H7 (cell line): ENCODE data around the gene NLGN1. TPM values are rescaled to one million over a fixed set of nuclear protein-coding genes. Genes with fewer than 3 reads are reported as not detected.

ENCODE experiments used
- DNase-seq: peaks from one replicate; pipeline ENCODE4 v3.0.0; 2012
- H3K27me3 ChIP-seq: 2 replicates; pipeline ENCODE4 v1.6.0; 2011; ENCODE audit warnings: mild to moderate bottlenecking, low read length; ENCODE audit not compliant: control insufficient read depth, insufficient read depth
- H3K36me3 ChIP-seq: replicated peaks from 2 replicates; pipeline ENCODE4 v1.5.1; 2011; ENCODE audit warnings: low read length; ENCODE audit not compliant: control insufficient read depth, insufficient read depth
- H3K4me3 ChIP-seq: 2 replicates; pipeline ENCODE4 v1.5.1; 2011; ENCODE audit warnings: low read depth, mild to moderate bottlenecking, control low read depth, low read length, moderate library complexity; ENCODE audit not compliant: insufficient read depth
- total RNA-seq: library from RNA; depleted of rRNA; stranded (reverse); fragments of >200 nt; shearing (Covaris generic); gene quantifications from 2 replicates; pipeline ENCODE4 v1.2.3, GENCODE V29; 2014

Gene NLGN1
- total RNA-seq, 1 experiment from 2014 or later, result 7.1 TPM

- Histone ChIP-seq H3K4me3 (no peak overlapping the region), H3K27me3 (no peaks in the 10 kb centered on the region), H3K36me3 (no peaks in the 10 kb centered on the region)
- DNase-seq, result no peak
Measured at GRCh38 chr3:173744895-173745294, 347.4 kb downstream of the NLGN1 start.

- Histone ChIP-seq H3K36me3 (no peaks in the 10 kb centered on the region), H3K4me3 (no peak overlapping the region), H3K27me3 (no peaks in the 10 kb centered on the region)
- no peak for DNase-seq
Measured at GRCh38 chr3:173745952-173746682, 348.6 kb downstream of the NLGN1 start.

GRCh38 chr3:173747427-173747826, 349.9 kb downstream of the NLGN1 start:
- DNase-seq, result no peak
- Histone ChIP-seq H3K36me3 (no peaks in the 10 kb centered on the region), H3K4me3 (no peak overlapping the region), H3K27me3 (no peaks in the 10 kb centered on the region)

- no peak overlapping the region for H3K4me3 ChIP-seq
- no peaks in the 10 kb centered on the region for H3K36me3 ChIP-seq
- DNase-seq, result no peak
- H3K27me3 ChIP-seq, result no peaks in the 10 kb centered on the region
Measured at GRCh38 chr3:173748105-173748504, 350.6 kb downstream of the NLGN1 start.

- DNase-seq, result no peak
- Histone ChIP-seq H3K4me3 (no peak overlapping the region), H3K27me3 (no peaks in the 10 kb centered on the region), H3K36me3 (no peaks in the 10 kb centered on the region)
Measured at GRCh38 chr3:173750095-173750494, 352.6 kb downstream of the NLGN1 start.

- no peaks in the 10 kb centered on the region for H3K27me3 ChIP-seq
- DNase-seq, result no peak
- no peak overlapping the region for H3K4me3 ChIP-seq
- no peaks in the 10 kb centered on the region for H3K36me3 ChIP-seq
Measured at GRCh38 chr3:173750591-173750990, 353.0 kb downstream of the NLGN1 start.

GRCh38 chr3:173753593-173753992, 356.0 kb downstream of the NLGN1 start:
- Histone ChIP-seq H3K4me3 (no peak overlapping the region), H3K36me3 (no peaks in the 10 kb centered on the region), H3K27me3 (no peaks in the 10 kb centered on the region)
- DNase-seq, result no peak

- H3K4me3 ChIP-seq, result no peak overlapping the region
- no peaks in the 10 kb centered on the region for H3K27me3 ChIP-seq
- no peaks in the 10 kb centered on the region for H3K36me3 ChIP-seq
Measured at GRCh38 chr3:173755161-173755560, 357.6 kb downstream of the NLGN1 start.

GRCh38 chr3:173761161-173761560, 363.6 kb downstream of the NLGN1 start:
- DNase-seq, result no peak
- no peak overlapping the region for H3K4me3 ChIP-seq
- H3K36me3 ChIP-seq, result no peaks in the 10 kb centered on the region
- no peaks in the 10 kb centered on the region for H3K27me3 ChIP-seq

More at GRCh38 chr3:173755161-173755560, 357.6 kb downstream of the NLGN1 start:
- no peak for DNase-seq

- Histone ChIP-seq H3K4me3 (no peak overlapping the region), H3K27me3 (no peaks in the 10 kb centered on the region), H3K36me3 (no peaks in the 10 kb centered on the region)
- DNase-seq, result no peak
Measured at GRCh38 chr3:173762501-173762900, 365.0 kb downstream of the NLGN1 start.

- no peak for DNase-seq
- H3K4me3 ChIP-seq, result no peak overlapping the region
- H3K36me3 ChIP-seq, result no peaks in the 10 kb centered on the region
- no peaks in the 10 kb centered on the region for H3K27me3 ChIP-seq
Measured at GRCh38 chr3:173770011-173770410, 372.5 kb downstream of the NLGN1 start.

- H3K27me3 ChIP-seq, result no peaks in the 10 kb centered on the region
- H3K36me3 ChIP-seq, result no peaks in the 10 kb centered on the region
- DNase-seq, result no peak
- H3K4me3 ChIP-seq, result no peak overlapping the region
Measured at GRCh38 chr3:173770796-173771573, 373.4 kb downstream of the NLGN1 start.

- DNase-seq, result no peak
- Histone ChIP-seq H3K4me3 (no peak overlapping the region), H3K36me3 (no peaks in the 10 kb centered on the region), H3K27me3 (no peaks in the 10 kb centered on the region)
Measured at GRCh38 chr3:173773800-173774199, 376.3 kb downstream of the NLGN1 start.

- no peaks in the 10 kb centered on the region for H3K36me3 ChIP-seq
- H3K4me3 ChIP-seq, result no peak overlapping the region
- no peaks in the 10 kb centered on the region for H3K27me3 ChIP-seq
- DNase-seq, result no peak
Measured at GRCh38 chr3:173774294-173774693, 376.8 kb downstream of the NLGN1 start.

GRCh38 chr3:173778251-173778650, 380.7 kb downstream of the NLGN1 start:
- no peaks in the 10 kb centered on the region for H3K27me3 ChIP-seq
- no peaks in the 10 kb centered on the region for H3K36me3 ChIP-seq
- no peak overlapping the region for H3K4me3 ChIP-seq
- no peak for DNase-seq
